ENCODE results near the gene ADAMTSL2.

ADAMTSL2 gene

DNA sequence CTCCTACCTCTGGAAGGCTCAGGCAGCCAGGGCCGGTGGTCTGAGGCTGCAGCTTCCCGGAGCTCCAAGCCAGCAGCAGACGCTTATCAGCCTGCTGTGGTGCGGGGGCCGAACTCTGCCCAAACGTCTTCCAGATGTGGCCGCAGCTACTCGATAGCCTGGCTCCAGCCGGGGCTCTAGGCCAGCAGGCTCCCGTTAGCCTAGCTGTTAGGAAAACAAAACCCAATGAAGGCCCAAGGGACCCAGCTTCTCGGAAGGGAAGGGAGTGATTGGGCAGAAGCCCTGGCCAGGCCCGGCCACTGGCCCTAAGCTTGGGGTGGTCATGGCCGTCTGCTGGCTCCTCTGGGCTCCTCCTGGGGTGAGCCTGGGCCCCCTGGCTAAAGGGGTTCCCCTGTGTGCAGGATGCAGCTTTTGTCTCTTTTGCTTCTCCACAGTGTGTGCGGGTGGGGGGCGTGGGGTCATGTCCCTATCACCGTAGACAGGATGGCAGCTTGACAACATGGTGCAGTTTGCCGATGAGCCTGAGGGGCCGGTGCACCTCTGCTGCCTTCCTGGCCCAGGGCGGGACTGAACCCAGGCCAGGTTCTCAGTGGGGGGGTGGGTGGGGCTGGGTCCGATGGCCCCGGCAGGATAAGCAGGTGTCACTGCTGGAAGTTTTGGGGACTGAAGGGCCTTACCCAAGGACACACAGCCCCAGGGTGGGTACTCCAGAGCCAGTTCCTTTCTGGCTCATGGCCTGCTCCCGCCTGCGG lies 28.4 kb upstream of the ADAMTSL2 start:
- Histone ChIP-seq H3K4me1 (ENCODE audit: control insufficient read depth, low read depth, low read length) (peaks cover 14% of the 10 kb centered on the region), H3K27me3 (ENCODE audit: control insufficient read depth, insufficient read depth, low read length) (no peaks in the 10 kb centered on the region), H3K9ac (ENCODE audit: low read length) (no peak overlapping the region), H3K36me3 (ENCODE audit: control insufficient read depth, low read depth, low read length) (no peaks in the 10 kb centered on the region), H3K4me3 (ENCODE audit: low read length) (no peak overlapping the region), H3K27ac (ENCODE audit: low read length) (no peak overlapping the region), H3K9me3 (ENCODE audit: control insufficient read depth, low read depth, low read length) (no peaks in the 10 kb centered on the region)

DNA sequence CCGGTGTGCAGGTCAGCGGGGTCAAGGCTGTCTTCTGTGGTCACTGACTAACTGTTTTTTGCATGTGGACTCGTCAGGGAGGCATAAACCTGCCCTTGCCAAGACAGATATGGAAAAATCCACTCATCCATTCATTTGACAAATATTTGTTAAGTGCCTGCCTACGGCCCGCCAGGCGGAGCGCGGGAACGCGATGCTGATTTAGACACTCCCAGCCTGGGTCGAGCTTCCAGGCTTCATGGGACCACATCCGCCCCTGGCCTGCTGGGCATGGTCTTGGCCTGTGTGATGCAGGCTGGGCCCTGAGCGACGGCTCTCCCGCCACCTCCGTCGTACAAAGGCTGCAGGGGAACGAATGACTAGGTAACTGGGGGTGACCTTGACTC lies 27.9 kb upstream of the ADAMTSL2 start:
- Histone ChIP-seq H3K27me3 (ENCODE audit: control insufficient read depth, insufficient read depth, low read length) (no peaks in the 10 kb centered on the region), H3K9me3 (ENCODE audit: control insufficient read depth, low read depth, low read length) (no peaks in the 10 kb centered on the region), H3K4me1 (ENCODE audit: control insufficient read depth, low read depth, low read length) (peaks cover 14% of the 10 kb centered on the region), H3K36me3 (ENCODE audit: control insufficient read depth, low read depth, low read length) (no peaks in the 10 kb centered on the region), H3K4me3 (ENCODE audit: low read length) (no peak overlapping the region), H3K27ac (ENCODE audit: low read length) (no peak overlapping the region), H3K9ac (ENCODE audit: low read length) (no peak overlapping the region)

GRCh38 chr9:133507246-133507965 lies 27.1 kb upstream of the ADAMTSL2 start:
- Histone ChIP-seq H3K9ac (ENCODE audit: low read length) (no peak overlapping the region), H3K27ac (ENCODE audit: low read length) (no peak overlapping the region), H3K36me3 (ENCODE audit: control insufficient read depth, low read depth, low read length) (no peaks in the 10 kb centered on the region), H3K4me3 (ENCODE audit: low read length) (no peak overlapping the region), H3K27me3 (ENCODE audit: control insufficient read depth, insufficient read depth, low read length) (no peaks in the 10 kb centered on the region), H3K4me1 (ENCODE audit: control insufficient read depth, low read depth, low read length) (peaks cover 14% of the 10 kb centered on the region), H3K9me3 (ENCODE audit: control insufficient read depth, low read depth, low read length) (no peaks in the 10 kb centered on the region)

- no peak overlapping the region for H3K27ac ChIP-seq (ENCODE audit: low read length)
- H3K4me1 ChIP-seq (ENCODE audit: control insufficient read depth, low read depth, low read length), result peaks cover 14% of the 10 kb centered on the region
- no peaks in the 10 kb centered on the region for H3K9me3 ChIP-seq (ENCODE audit: control insufficient read depth, low read depth, low read length)
- H3K36me3 ChIP-seq (ENCODE audit: control insufficient read depth, low read depth, low read length), result no peaks in the 10 kb centered on the region
- H3K9ac ChIP-seq (ENCODE audit: low read length), result no peak overlapping the region
- no peaks in the 10 kb centered on the region for H3K27me3 ChIP-seq (ENCODE audit: control insufficient read depth, insufficient read depth, low read length)
- H3K4me3 ChIP-seq (ENCODE audit: low read length), result no peak overlapping the region
Observed at GRCh38 chr9:133508046-133508445, 26.5 kb upstream of the ADAMTSL2 start.

DNA sequence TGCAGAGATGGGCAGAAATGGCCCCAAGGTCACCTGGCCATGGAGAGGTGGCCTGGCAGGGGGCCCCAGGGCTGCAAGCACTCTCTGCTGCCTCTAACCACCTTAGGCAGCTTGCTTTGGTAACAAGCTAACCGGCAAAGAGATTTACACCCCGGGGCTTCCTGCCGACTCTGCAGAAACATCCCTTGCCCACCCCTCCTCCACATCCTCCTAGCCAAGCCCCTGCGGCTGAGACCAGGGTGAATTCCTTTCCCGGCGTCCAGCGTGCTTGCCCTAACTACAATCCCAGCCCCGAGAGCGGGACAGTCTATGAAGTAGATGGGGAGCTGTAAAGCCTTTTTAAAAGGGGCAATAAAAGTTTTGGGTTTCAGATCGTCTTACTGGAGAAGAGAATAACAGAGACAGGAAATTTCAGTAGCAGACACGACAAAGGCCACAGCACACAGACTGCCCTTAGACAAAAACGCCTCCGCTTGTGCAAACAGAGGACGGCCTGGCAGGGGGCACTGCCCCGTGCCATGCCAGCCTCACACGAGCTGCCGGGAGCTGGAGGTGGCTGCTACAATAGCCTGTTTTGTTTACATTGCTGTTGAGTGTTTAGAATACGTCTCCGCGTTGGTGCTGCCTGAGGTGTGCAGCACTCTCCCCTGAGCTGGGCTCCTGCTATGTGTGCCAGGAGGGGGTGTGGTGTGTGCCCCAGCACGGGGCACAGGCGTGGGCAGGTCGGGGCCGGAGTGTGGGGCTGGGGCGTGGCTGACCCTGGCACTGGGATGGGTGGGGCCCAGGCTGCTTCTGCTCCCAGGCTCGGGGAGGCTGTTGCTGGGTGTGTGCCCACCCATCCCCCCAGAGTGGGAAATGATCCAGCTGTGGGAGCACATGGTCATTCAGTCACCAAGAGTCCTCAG lies 25.1 kb upstream of the ADAMTSL2 start:
- Histone ChIP-seq H3K27ac (ENCODE audit: low read length) (no peak overlapping the region), H3K9ac (ENCODE audit: low read length) (no peak overlapping the region), H3K4me1 (ENCODE audit: control insufficient read depth, low read depth, low read length) (peaks cover 14% of the 10 kb centered on the region), H3K4me3 (ENCODE audit: low read length) (peak overlapping the region; percentile 37), H3K36me3 (ENCODE audit: control insufficient read depth, low read depth, low read length) (no peaks in the 10 kb centered on the region), H3K9me3 (ENCODE audit: control insufficient read depth, low read depth, low read length) (no peaks in the 10 kb centered on the region), H3K27me3 (ENCODE audit: control insufficient read depth, insufficient read depth, low read length) (no peaks in the 10 kb centered on the region)

DNA sequence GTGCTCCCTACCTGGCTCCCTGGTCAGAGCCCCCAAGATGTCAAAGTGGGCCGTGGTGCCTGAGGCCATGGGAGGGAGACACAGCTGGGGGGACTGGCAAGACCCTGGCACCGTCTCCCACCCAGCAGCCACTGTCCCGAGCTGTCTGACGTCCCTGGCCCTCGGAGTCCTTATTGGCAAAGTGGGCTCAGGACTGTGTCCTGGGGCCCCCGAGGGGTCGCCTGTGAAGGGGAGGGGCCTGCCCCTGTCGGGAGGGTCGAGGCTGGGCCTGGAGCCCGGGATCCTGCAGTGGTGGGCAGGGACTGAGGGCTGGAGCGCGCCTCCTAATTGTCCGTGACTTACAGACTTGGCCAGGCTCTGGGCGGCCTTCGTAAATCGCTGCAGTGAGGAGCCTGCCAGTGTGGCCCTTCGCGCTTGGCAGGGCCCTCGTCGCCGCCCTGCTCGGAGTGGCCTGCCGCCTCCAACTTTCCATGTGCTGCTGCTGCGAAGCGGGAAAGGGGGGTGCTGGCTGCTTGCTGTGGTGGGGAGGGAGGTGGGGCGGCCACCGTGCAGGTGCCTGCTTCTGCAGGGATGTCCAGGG lies 23.5 kb upstream of the ADAMTSL2 start:
- Histone ChIP-seq H3K4me3 (ENCODE audit: low read length) (no peak overlapping the region), H3K27me3 (ENCODE audit: control insufficient read depth, insufficient read depth, low read length) (no peaks in the 10 kb centered on the region), H3K27ac (ENCODE audit: low read length) (no peak overlapping the region), H3K36me3 (ENCODE audit: control insufficient read depth, low read depth, low read length) (no peaks in the 10 kb centered on the region), H3K4me1 (ENCODE audit: control insufficient read depth, low read depth, low read length) (peaks cover 14% of the 10 kb centered on the region), H3K9ac (ENCODE audit: low read length) (no peak overlapping the region), H3K9me3 (ENCODE audit: control insufficient read depth, low read depth, low read length) (no peaks in the 10 kb centered on the region)

DNA sequence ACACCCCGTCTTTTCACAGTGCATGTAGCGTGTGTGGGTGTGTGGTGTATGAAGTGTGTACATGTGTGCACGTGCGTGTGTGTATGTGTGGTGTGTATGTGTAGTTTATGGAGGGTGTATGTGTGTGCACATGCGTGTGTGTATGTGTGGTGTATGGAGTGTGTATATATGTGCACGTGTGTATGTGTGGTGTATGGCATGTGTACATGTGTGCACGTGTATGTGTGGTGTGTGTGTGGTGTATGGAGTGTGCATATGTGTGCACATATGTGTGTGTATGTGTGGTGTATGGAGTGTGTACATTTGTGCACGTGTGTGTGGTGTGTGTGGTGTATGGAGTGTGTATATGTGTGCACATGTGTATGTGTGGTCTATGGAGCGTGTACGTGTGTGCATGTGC lies 22.9 kb upstream of the ADAMTSL2 start:
- Histone ChIP-seq H3K9me3 (ENCODE audit: control insufficient read depth, low read depth, low read length) (no peaks in the 10 kb centered on the region), H3K27ac (ENCODE audit: low read length) (no peak overlapping the region), H3K36me3 (ENCODE audit: control insufficient read depth, low read depth, low read length) (no peaks in the 10 kb centered on the region), H3K9ac (ENCODE audit: low read length) (no peak overlapping the region), H3K4me1 (ENCODE audit: control insufficient read depth, low read depth, low read length) (peaks cover 14% of the 10 kb centered on the region), H3K27me3 (ENCODE audit: control insufficient read depth, insufficient read depth, low read length) (no peaks in the 10 kb centered on the region), H3K4me3 (ENCODE audit: low read length) (no peak overlapping the region)

- Histone ChIP-seq H3K4me3 (ENCODE audit: low read length) (no peak overlapping the region), H3K27ac (ENCODE audit: low read length) (no peak overlapping the region), H3K4me1 (ENCODE audit: control insufficient read depth, low read depth, low read length) (peaks cover 14% of the 10 kb centered on the region), H3K36me3 (ENCODE audit: control insufficient read depth, low read depth, low read length) (no peaks in the 10 kb centered on the region), H3K9me3 (ENCODE audit: control insufficient read depth, low read depth, low read length) (no peaks in the 10 kb centered on the region), H3K27me3 (ENCODE audit: control insufficient read depth, insufficient read depth, low read length) (no peaks in the 10 kb centered on the region), H3K9ac (ENCODE audit: low read length) (no peak overlapping the region)
Observed at GRCh38 chr9:133512253-133513213, 22.0 kb upstream of the ADAMTSL2 start.

DNA sequence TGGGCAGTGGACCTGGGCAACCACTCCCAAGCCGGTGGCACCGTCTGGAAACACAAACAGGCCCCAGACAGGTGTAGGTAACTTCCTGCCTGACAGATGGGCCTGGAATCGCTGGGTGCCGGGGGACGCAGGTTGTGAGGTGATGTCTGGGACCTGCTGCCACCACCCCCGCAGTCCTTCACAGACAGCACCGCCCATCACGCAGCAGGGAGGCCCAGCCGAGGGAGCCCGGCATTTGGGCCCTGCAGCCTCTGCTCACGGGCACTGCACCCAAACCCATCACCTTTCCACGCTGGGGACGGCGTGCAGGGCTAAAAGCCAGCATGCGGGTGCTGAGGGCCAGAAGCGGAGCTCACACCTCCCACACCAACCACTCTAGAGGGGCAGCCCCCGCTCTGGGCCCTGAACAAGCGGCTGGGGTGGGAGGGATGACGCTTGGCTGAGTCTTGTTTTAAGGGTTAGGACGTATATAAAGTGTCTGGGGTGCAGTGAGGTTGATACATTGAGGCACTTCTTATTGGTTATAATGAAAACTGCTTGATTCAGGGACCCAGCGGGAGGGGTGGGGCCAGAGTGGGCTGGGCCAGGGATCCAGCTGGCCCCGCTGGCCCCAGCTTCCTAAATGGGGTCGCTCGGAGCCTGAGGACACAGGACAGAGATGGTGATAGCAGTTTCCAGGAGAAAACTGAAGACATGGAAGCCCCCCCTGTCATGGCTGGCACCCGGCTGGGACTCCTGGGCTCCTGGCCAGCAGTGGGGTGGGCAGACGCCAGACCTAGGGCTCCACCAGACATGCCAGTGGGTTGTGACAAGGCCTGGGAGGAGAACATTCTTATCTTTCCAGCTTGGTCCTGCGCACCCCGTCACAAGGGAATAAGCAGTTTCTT lies 21.0 kb upstream of the ADAMTSL2 start:
- H3K4me1 ChIP-seq (ENCODE audit: control insufficient read depth, low read depth, low read length), result peaks cover 14% of the 10 kb centered on the region
- H3K27me3 ChIP-seq (ENCODE audit: control insufficient read depth, insufficient read depth, low read length), result no peaks in the 10 kb centered on the region
- H3K9ac ChIP-seq (ENCODE audit: low read length), result no peak overlapping the region
- no peaks in the 10 kb centered on the region for H3K36me3 ChIP-seq (ENCODE audit: control insufficient read depth, low read depth, low read length)
- H3K4me3 ChIP-seq (ENCODE audit: low read length), result no peak overlapping the region
- H3K9me3 ChIP-seq (ENCODE audit: control insufficient read depth, low read depth, low read length), result no peaks in the 10 kb centered on the region
- no peak overlapping the region for H3K27ac ChIP-seq (ENCODE audit: low read length)
